Left lung (tissue), 10 donors: Measurements from ENCODE around the gene PIEZO2. TPM values are rescaled to one million over a fixed set of nuclear protein-coding genes. Genes with fewer than 3 reads are reported as not detected.
A peak's percentile ranks its signal among the peaks of the same experiment; 100 is the strongest.

Source experiments
- ATAC-seq: fragments of 200-7000 bp; cut with Tn5 transposase; one replicate; pipeline ENCODE4 v1.9.1; 2020; ENCODE audit warnings: moderate library complexity
- DNase-seq, 4 donors: peaks; one replicate each; pipeline ENCODE4 v3.0.0-alpha.2; 2013 to 2020
- H3K27ac ChIP-seq, 2 donors: fragments of 200-600 bp; sonication (generic) in 1 of 2; one replicate each; pipeline versions ENCODE4 v1.5.0 to v1.8.0; 2020 to 2021
- H3K27me3 ChIP-seq, 2 donors: fragments of 200-600 bp; sonication (generic) in 1 of 2; one replicate each; pipeline versions ENCODE4 v1.5.0 to v1.8.0; 2020 to 2021
- H3K36me3 ChIP-seq, 2 donors: fragments of 200-600 bp; sonication (generic) in 1 of 2; one replicate each; pipeline versions ENCODE4 v1.5.0 to v1.8.0; 2020 to 2021
- H3K4me1 ChIP-seq, 2 donors: fragments of 200-600 bp; one replicate each; pipeline ENCODE4 v1.8.0; 2021
- H3K4me3 ChIP-seq, 2 donors: fragments of 200-600 bp; sonication (generic) in 1 of 2; one replicate each; pipeline versions ENCODE4 v1.5.0 to v1.8.0; 2020 to 2021; ENCODE audit warnings: mild to moderate bottlenecking in 1 of 2
- H3K9me3 ChIP-seq, 2 donors: fragments of 200-600 bp; sonication (generic) in 1 of 2; one replicate each; pipeline versions ENCODE4 v1.5.0 to v1.8.0; 2020 to 2021
- intact Hi-C, 2 donors: fragments of 100-400 bp; cut with DNase I; formaldehyde crosslinking; loops; one replicate each; pipeline versions ENCODE4 v1.11.2 to v1.14.2; 2022
- polyA plus RNA-seq, 6 donors: library from polyadenylated mRNA; unstranded; fragments of 120-200 nt; gene quantifications; one replicate each; pipeline ENCODE4 v1.2.1, GENCODE V29; 2013; ENCODE audit not compliant: insufficient read length in 6 of 6
- total RNA-seq, 2 donors: library from RNA; stranded (reverse); fragmentation: NEBNext Ultra II Directional; extraction: Animal tissue kit (Norgen Biotek cat#: 25700); gene quantifications; one replicate each; pipeline ENCODE4 v1.2.1, GENCODE V29; 2021
- TF ChIP-seq, protein P1 (sequence below), 2 donors: fragments of 200-600 bp; sonication (generic) in 1 of 2; IDR thresholded peaks; one replicate each; pipeline versions ENCODE4 v1.5.0 to v1.8.0; 2021; ENCODE audit warnings: antibody characterized with exemption in 2 of 2
- donor health status: DM: no; HTN: yes; CAD: no.
- donor health status: DM: no; HTN: no; CAD: no.

Gene PIEZO2
- total and polyA plus RNA-seq, 8 donors, result 40.3 to 270 (median 233) TPM

- intact Hi-C loops, result no loop called here
- no peaks in the 10 kb centered on the region for H3K36me3 ChIP-seq
- H3K9me3 ChIP-seq, result peaks cover 0 to 62% of the 10 kb centered on the region in 2 donors
- TF ChIP-seq, protein P1, sequence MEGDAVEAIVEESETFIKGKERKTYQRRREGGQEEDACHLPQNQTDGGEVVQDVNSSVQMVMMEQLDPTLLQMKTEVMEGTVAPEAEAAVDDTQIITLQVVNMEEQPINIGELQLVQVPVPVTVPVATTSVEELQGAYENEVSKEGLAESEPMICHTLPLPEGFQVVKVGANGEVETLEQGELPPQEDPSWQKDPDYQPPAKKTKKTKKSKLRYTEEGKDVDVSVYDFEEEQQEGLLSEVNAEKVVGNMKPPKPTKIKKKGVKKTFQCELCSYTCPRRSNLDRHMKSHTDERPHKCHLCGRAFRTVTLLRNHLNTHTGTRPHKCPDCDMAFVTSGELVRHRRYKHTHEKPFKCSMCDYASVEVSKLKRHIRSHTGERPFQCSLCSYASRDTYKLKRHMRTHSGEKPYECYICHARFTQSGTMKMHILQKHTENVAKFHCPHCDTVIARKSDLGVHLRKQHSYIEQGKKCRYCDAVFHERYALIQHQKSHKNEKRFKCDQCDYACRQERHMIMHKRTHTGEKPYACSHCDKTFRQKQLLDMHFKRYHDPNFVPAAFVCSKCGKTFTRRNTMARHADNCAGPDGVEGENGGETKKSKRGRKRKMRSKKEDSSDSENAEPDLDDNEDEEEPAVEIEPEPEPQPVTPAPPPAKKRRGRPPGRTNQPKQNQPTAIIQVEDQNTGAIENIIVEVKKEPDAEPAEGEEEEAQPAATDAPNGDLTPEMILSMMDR (IDR thresholded peaks at IDR 0.05), result no peak
- H3K27me3 ChIP-seq, result no peaks in the 10 kb centered on the region
- no peaks in the 10 kb centered on the region for H3K4me1 ChIP-seq
- ATAC-seq (no peak), DNase-seq (no peak)
- no peak overlapping the region for H3K27ac ChIP-seq
- no peak overlapping the region for H3K4me3 ChIP-seq
Observed at GRCh38 chr18:10985689-10986088, 163.7 kb downstream of the PIEZO2 start.

DNA sequence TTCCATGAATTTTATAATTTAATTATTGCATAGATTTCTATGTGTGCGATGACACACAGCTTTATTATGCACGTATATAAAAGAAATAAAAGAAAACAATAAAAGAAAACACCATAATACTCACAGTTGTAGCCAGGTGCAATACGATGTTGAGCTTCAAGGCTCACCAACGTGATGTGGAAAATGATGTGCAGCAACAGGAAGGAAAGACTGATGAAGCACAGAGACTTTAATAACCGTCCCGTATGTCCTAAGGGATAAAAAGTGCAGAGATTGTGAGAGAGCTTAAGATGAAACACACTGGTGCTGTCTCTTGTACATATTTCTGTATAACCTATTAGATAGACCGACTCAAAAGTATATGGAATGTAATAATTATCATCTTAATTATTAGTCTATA is 170.0 kb downstream of the PIEZO2 start:
- Histone ChIP-seq H3K27me3 (no peaks in the 10 kb centered on the region), H3K4me1 (no peaks in the 10 kb centered on the region), H3K4me3 (no peak overlapping the region), H3K9me3 (peaks cover 0 to 28% of the 10 kb centered on the region in 2 donors), H3K27ac (no peak overlapping the region), H3K36me3 (no peaks in the 10 kb centered on the region)
- no peak for DNase-seq
- TF ChIP-seq, protein P1 (IDR thresholded peaks at IDR 0.05), result no peak
- intact Hi-C loops, result no loop called here
- no peak for ATAC-seq

- no peak for DNase-seq
- no peaks in the 10 kb centered on the region for H3K36me3 ChIP-seq
- no peak for ATAC-seq
- H3K27ac ChIP-seq, result no peak overlapping the region
- H3K27me3 ChIP-seq, result no peaks in the 10 kb centered on the region
- no peaks in the 10 kb centered on the region for H3K4me1 ChIP-seq
- intact Hi-C loops, result no loop called here
- H3K9me3 ChIP-seq, result peaks cover 0 to 13% of the 10 kb centered on the region in 2 donors
- TF ChIP-seq, protein P1 (IDR thresholded peaks at IDR 0.05), result no peak
- no peak overlapping the region for H3K4me3 ChIP-seq
Observed at GRCh38 chr18:10977042-10977441, 172.3 kb downstream of the PIEZO2 start.

DNA sequence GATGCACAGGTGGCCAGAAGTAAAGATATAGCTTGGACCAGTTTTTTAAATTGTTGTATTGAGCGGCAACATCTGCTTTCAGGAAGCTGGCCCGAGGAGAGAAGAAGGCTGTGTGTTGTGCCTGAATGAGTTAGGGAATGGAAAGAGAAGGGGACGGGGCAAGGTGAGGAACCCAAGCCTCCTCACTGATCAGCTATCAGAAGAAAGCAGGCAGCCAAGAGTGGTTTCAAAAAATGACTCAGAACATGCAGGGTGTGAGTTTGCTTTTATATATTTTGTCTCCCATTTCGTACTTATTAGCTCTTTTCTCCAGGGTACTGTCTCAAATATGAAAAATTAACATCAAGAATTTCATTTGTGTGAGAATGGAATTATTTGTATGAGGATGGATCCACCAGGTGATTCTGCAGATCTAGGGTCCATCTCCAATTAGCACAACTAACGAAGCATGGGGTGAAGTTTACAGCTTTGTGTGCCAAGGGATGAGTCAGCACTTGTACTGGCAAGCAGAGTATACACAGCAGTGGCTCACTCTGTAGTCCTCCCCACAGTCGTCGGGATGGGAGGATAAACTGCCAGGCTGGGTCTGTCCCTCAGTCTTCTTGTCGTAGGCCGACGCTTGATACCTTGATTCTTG is 175.7 kb downstream of the PIEZO2 start:
- TF ChIP-seq, protein P1 (IDR thresholded peaks at IDR 0.05), result no peak

GRCh38 chr18:10971717-10972116 is 177.7 kb downstream of the PIEZO2 start:
- Histone ChIP-seq H3K4me1 (no peaks in the 10 kb centered on the region), H3K27me3 (no peaks in the 10 kb centered on the region), H3K36me3 (no peaks in the 10 kb centered on the region), H3K9me3 (no peaks in the 10 kb centered on the region), H3K4me3 (no peak overlapping the region), H3K27ac (no peak overlapping the region)
- intact Hi-C loops, result no loop called here
- DNase-seq (no peak), ATAC-seq (no peak)
- TF ChIP-seq, protein P1 (IDR thresholded peaks at IDR 0.05), result no peak

More for the DNA sequence above, 175.7 kb downstream of the PIEZO2 start:
- no peaks in the 10 kb centered on the region for H3K4me1 ChIP-seq
- no peaks in the 10 kb centered on the region for H3K9me3 ChIP-seq
- intact Hi-C loops, result no loop called here
- H3K27me3 ChIP-seq, result no peaks in the 10 kb centered on the region
- ATAC-seq, result peak; percentile 33
- no peaks in the 10 kb centered on the region for H3K36me3 ChIP-seq
- no peak for DNase-seq
- H3K27ac ChIP-seq, result no peak overlapping the region
- no peak overlapping the region for H3K4me3 ChIP-seq
